GM12872 (cell line): ENCODE measurements around the gene OR52B6.

Experiments used
- CTCF ChIP-seq: IDR thresholded peaks from 3 replicates; pipeline ENCODE4 v1.5.1; 2011; ENCODE audit warnings: low read depth, mild to moderate bottlenecking, low read length, moderate library complexity; ENCODE audit not compliant: insufficient read depth

OR52B6 gene

GRCh38 chr11:5580577-5580976 is at the start of gene OR52B6:
TSS of gene OR52B6 (plus strand) at chr11:5580877. CDS start at chr11:5580877, 0 bp downstream.
- no peak for TF ChIP-seq CTCF

- TF ChIP-seq CTCF, result no peak
Observed at GRCh38 chr11:5531053-5531831, 49.4 kb upstream of the OR52B6 start.

- TF ChIP-seq CTCF, result no peak
Observed at GRCh38 chr11:5534046-5534445, 46.6 kb upstream of the OR52B6 start.

- no peak for TF ChIP-seq CTCF
Observed at GRCh38 chr11:5536482-5536881, 44.2 kb upstream of the OR52B6 start.

- TF ChIP-seq CTCF, result no peak
Observed at GRCh38 chr11:5541427-5541826, 39.2 kb upstream of the OR52B6 start.

GRCh38 chr11:5546457-5546856 is 34.2 kb upstream of the OR52B6 start:
- no peak for TF ChIP-seq CTCF

- no peak for TF ChIP-seq CTCF
Observed at GRCh38 chr11:5547982-5548381, 32.7 kb upstream of the OR52B6 start.
